GM12878 (cell line): ENCODE measurements around the gene ANLN. TPM values are rescaled to one million over a fixed set of nuclear protein-coding genes. Genes with fewer than 3 reads are reported as not detected.
"Not testable (repeated sequence)": the region's sequence is repeated elsewhere in the genome, so short reads cannot be mapped to it uniquely, and the experiment has no call there.

Experiments
- ATAC-seq: fragments of 200-7000 bp; cut with Tn5 transposase; 3 replicates; pipeline ENCODE4 v1.9.1; 2020; ENCODE audit warnings: mild to moderate bottlenecking, moderate library complexity
- BruUV-seq: library from RNA; stranded (reverse); fragments of 400-500 nt; replicated peaks from 2 replicates; lab custom pipeline; 2021; lab: Mats Ljungman, UMichigan
- CTCF ChIA-PET: fragments of 300-600 bp; sonication (Branson Sonifier 250); formaldehyde crosslinking; extraction: SDS; loops from one replicate; lab custom pipeline; 2021; ENCODE audit warnings: inconsistent platforms; lab: Yijun Ruan, JAX
- POLR2A ChIA-PET: fragments of 350-600 bp; formaldehyde crosslinking; extraction: SDS; loops from one replicate; lab custom pipeline; 2021; ENCODE audit warnings: inconsistent platforms; lab: Charles Lee
- RAD21 ChIA-PET: fragments of 300-600 bp; sonication (Branson Sonifier 250); formaldehyde crosslinking; loops from one replicate; lab custom pipeline; 2023; ENCODE audit warnings: antibody characterized with exemption; ENCODE audit not compliant: unreplicated experiment; lab: Charles Lee
- SMC1A ChIA-PET: fragments of 300-600 bp; sonication (Branson Sonifier 250); formaldehyde crosslinking; loops from one replicate; lab custom pipeline; 2023; ENCODE audit not compliant: unreplicated experiment, uncharacterized antibody; lab: Charles Lee
- DNase-seq: peaks from one replicate; pipeline ENCODE4 v3.0.0-alpha.2; 2011; ENCODE audit warnings: low read depth, low spot score
- FAIRE-seq: peaks from 3 replicates; lab custom pipeline; 2011; peaks lifted over from hg19 to GRCh38; lab: Jason Lieb, UNC
- H2AFZ ChIP-seq: 2 replicates; pipeline ENCODE4 v1.6.0; 2011; ENCODE audit warnings: low read depth, low read length, control low read depth; ENCODE audit not compliant: control insufficient read depth
- H3K27ac ChIP-seq: 2 replicates; pipeline ENCODE4 v1.5.1; 2011; ENCODE audit warnings: control low read depth; ENCODE audit not compliant: control insufficient read depth, insufficient read depth
- H3K27me3 ChIP-seq, 2 experiments: replicated peaks in 1 of 2; 2 replicates each; pipeline versions ENCODE4 v1.6.0 to v1.6.1; 2011; ENCODE audit warnings: low read length in 1 of 2; ENCODE audit not compliant: control insufficient read depth in 2 of 2, insufficient read depth in 2 of 2
- H3K36me3 ChIP-seq, 2 experiments: 2 replicates each; pipeline ENCODE4 v1.5.1; 2011; ENCODE audit warnings: low read length in 1 of 2; ENCODE audit not compliant: control insufficient read depth in 2 of 2, insufficient read depth in 2 of 2
- H3K4me1 ChIP-seq: 2 replicates; pipeline ENCODE4 v1.6.1; 2011; ENCODE audit warnings: mild to moderate bottlenecking, low read length, moderate library complexity, mixed read lengths; ENCODE audit not compliant: control insufficient read depth, insufficient read depth
- H3K4me2 ChIP-seq: 2 replicates; pipeline ENCODE4 v1.6.0; 2011; ENCODE audit warnings: control low read depth; ENCODE audit not compliant: control insufficient read depth, insufficient read depth
- H3K4me3 ChIP-seq: fragments of 200-600 bp; sonication (generic); 2 replicates; pipeline ENCODE4 v1.5.1; 2016
- H3K79me2 ChIP-seq: 2 replicates; pipeline ENCODE4 v1.6.0; 2011; ENCODE audit warnings: low read length; ENCODE audit not compliant: control insufficient read depth, insufficient read depth
- H3K9ac ChIP-seq: 2 replicates; pipeline ENCODE4 v1.8.0; 2011; ENCODE audit warnings: low read length, control low read depth, mixed read lengths; ENCODE audit not compliant: control insufficient read depth, insufficient read depth
- H3K9me3 ChIP-seq: replicated peaks from 3 replicates; pipeline ENCODE4 v1.5.1; 2011; ENCODE audit warnings: mild to moderate bottlenecking, low read length; ENCODE audit not compliant: control insufficient read depth, insufficient read depth
- H4K20me1 ChIP-seq: 2 replicates; pipeline ENCODE4 v1.6.0; 2011; ENCODE audit not compliant: control insufficient read depth, insufficient read depth
- RELB ChIP-seq: fragments of 450-650 bp; IDR thresholded peaks from 2 replicates; pipeline ENCODE4 v1.6.1; 2017; ENCODE audit warnings: low read depth, mild to moderate bottlenecking, moderate library complexity
- WGBS: methylation state at CpG from one replicate; pipeline ENCODE4 v1.1.6; 2016; ENCODE audit warnings: low lambda C conversion rate; ENCODE audit not compliant: insufficient replicate concordance, insufficient coverage; ENCODE audit errors: missing lambda C conversion rate; 5-methylcytosine and 5-hydroxymethylcytosine counted together
- in situ Hi-C: fragments of 300-500 bp; cut with MboI; formaldehyde crosslinking; loops from 9 replicates; pipeline ENCODE4 v1.14.3; 2018; ENCODE audit warnings: mixed read lengths
- intact Hi-C: fragments of 100-400 bp; cut with micrococcal nuclease; formaldehyde crosslinking; loops from one replicate; pipeline ENCODE4 v1.14.2; 2022; ENCODE audit not compliant: unreplicated experiment
- polyA plus RNA-seq, 11 experiments: library from polyadenylated mRNA; depleted of rRNA in 4 of 11; unstranded in 6 of 11; stranded (reverse) in 5 of 11; fragments of >200 nt; fragmentation: Nextera tagmentation in 4 of 11; fragmentation: Illumina TruSeq in 1 of 11; extraction: Ambion mirVana in 4 of 11; extraction: Trizol in 1 of 11; gene quantifications; 1 replicate in 1 of 11; 2 replicates in 10 of 11; pipeline versions ENCODE4 v1.2.1 to v1.2.3, GENCODE V29; 2011 to 2016; ENCODE audit warnings: inconsistent platforms in 2 of 11, missing spikeins in 2 of 11, low read depth in 1 of 11
- total RNA-seq, 4 experiments: library from RNA; depleted of rRNA in 3 of 4; stranded (reverse); fragments of >200 nt in 3 of 4; fragmentation: Illumina TruSeq in 1 of 4; extraction: Trizol in 1 of 4; gene quantifications; 2 replicates each; pipeline versions ENCODE4 v1.2.1 to v1.2.3, GENCODE V29; 2013 to 2021
- TF ChIP-seq, protein P1 (sequence below): IDR thresholded peaks from 2 replicates; pipeline ENCODE4 v1.6.1; 2012; ENCODE audit warnings: mild to moderate bottlenecking, low read depth, low read length

The ANLN gene
- total and polyA plus RNA-seq, 10 of the 15 experiments (the other 5 are each of a cell fraction or from before 2014, with no cell fraction given) = 9.5 to 32.1 (median 24.2) TPM

DNA sequence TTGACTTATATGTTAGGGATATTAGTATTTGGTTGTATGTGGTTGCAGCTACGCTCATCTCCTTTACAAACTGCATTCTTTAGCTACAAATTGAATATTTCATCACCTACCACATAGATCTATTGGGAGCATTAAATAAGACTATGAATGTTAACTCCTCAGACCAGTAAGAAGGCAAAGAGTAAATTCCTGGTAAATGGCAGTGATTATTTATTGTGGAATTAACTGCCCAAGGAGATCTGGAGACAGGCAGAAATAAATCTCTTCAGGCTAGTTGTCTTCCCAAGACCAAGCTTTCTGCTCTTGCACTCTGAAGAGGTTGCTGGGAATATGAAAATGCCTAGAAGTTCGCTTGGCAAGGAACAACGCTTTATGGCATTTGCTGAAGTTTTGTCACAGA lies 74.6 kb downstream of the ANLN start (continued):
- TF ChIP-seq, protein P1, sequence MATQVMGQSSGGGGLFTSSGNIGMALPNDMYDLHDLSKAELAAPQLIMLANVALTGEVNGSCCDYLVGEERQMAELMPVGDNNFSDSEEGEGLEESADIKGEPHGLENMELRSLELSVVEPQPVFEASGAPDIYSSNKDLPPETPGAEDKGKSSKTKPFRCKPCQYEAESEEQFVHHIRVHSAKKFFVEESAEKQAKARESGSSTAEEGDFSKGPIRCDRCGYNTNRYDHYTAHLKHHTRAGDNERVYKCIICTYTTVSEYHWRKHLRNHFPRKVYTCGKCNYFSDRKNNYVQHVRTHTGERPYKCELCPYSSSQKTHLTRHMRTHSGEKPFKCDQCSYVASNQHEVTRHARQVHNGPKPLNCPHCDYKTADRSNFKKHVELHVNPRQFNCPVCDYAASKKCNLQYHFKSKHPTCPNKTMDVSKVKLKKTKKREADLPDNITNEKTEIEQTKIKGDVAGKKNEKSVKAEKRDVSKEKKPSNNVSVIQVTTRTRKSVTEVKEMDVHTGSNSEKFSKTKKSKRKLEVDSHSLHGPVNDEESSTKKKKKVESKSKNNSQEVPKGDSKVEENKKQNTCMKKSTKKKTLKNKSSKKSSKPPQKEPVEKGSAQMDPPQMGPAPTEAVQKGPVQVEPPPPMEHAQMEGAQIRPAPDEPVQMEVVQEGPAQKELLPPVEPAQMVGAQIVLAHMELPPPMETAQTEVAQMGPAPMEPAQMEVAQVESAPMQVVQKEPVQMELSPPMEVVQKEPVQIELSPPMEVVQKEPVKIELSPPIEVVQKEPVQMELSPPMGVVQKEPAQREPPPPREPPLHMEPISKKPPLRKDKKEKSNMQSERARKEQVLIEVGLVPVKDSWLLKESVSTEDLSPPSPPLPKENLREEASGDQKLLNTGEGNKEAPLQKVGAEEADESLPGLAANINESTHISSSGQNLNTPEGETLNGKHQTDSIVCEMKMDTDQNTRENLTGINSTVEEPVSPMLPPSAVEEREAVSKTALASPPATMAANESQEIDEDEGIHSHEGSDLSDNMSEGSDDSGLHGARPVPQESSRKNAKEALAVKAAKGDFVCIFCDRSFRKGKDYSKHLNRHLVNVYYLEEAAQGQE = no peak
- no peak for TF ChIP-seq RELB
- TF ChIP-seq, all 136 proteins: peak for 0

DNA sequence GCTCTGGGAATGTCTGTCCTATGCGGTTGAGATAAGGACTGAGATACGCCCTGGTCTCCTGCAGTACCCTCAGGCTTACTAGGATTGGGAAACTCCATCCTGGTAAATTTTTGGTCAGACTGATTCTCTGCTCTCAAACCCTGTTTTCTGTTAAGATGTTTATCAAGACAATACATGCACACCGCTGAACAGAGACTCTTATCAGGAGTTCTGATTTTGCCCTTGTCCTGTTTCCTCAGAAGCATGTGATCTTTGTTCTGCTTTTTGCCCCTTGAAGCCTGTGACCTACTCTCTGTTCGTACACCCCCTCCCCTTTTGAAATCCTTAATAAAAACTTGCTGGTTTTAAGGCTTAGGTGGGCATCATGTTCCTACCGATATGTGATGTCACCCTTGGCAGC lies 76.3 kb downstream of the ANLN start:
- H3K27ac ChIP-seq, H3K9me3 ChIP-seq, RAD21 ChIA-PET, H4K20me1 ChIP-seq, FAIRE-seq, H3K4me3 ChIP-seq, H3K9ac ChIP-seq, DNase-seq, ATAC-seq, intact Hi-C loops, POLR2A ChIA-PET, H2AFZ ChIP-seq, H3K27me3 ChIP-seq, H3K4me1 ChIP-seq, CTCF ChIA-PET, H3K36me3 ChIP-seq, H3K4me2 ChIP-seq, SMC1A ChIA-PET, H3K79me2 ChIP-seq, BruUV-seq, in situ Hi-C loops: not testable (repeated sequence)
- 68% methylated on average over 5 of the region's 5 CpGs for WGBS
